Trophoblast cell (in vitro differentiated cells and primary cell): ENCODE results near the gene CHURC1.

ENCODE experiments used
- DNase-seq, 2 donors: peaks; one replicate each; pipeline ENCODE4 v3.0.0-alpha.2; 2016
- H2AFZ ChIP-seq: 2 replicates; pipeline ENCODE4 v1.6.1; 2013; ENCODE audit warnings: low read length, moderate library complexity, mild to moderate bottlenecking; ENCODE audit not compliant: insufficient read depth, poor library complexity
- H2AK5ac ChIP-seq: 2 replicates; pipeline ENCODE4 v1.6.1; 2013; ENCODE audit warnings: mild to moderate bottlenecking, low read length
- H2BK120ac ChIP-seq: 2 replicates; pipeline ENCODE4 v1.6.1; 2013; ENCODE audit warnings: low read length, mild to moderate bottlenecking, moderate library complexity; ENCODE audit not compliant: insufficient read depth, poor library complexity
- H2BK12ac ChIP-seq: 2 replicates; pipeline ENCODE4 v1.6.1; 2013; ENCODE audit warnings: mild to moderate bottlenecking, low read length, moderate library complexity
- H2BK5ac ChIP-seq: 2 replicates; pipeline ENCODE4 v1.6.1; 2013; ENCODE audit warnings: low read length, low read depth, moderate library complexity, mild to moderate bottlenecking; ENCODE audit not compliant: poor library complexity
- H3K14ac ChIP-seq: 2 replicates; pipeline ENCODE4 v1.6.1; 2013; ENCODE audit warnings: mild to moderate bottlenecking, low read length
- H3K18ac ChIP-seq: 2 replicates; pipeline ENCODE4 v1.6.1; 2013; ENCODE audit warnings: mild to moderate bottlenecking, low read length
- H3K23ac ChIP-seq: 2 replicates; pipeline ENCODE4 v1.6.1; 2013; ENCODE audit warnings: low read length
- H3K27ac ChIP-seq: 2 replicates; pipeline ENCODE4 v1.5.1; 2013; ENCODE audit warnings: low read depth, mild to moderate bottlenecking, inconsistent platforms, low read length, moderate library complexity
- H3K27me3 ChIP-seq: 2 replicates; pipeline ENCODE4 v1.6.1; 2013; ENCODE audit warnings: inconsistent platforms, mild to moderate bottlenecking, low read length, moderate library complexity; ENCODE audit not compliant: insufficient read depth
- H3K36me3 ChIP-seq, 2 experiments: 1 replicate in 1 of 2; 2 replicates in 1 of 2; pipeline ENCODE4 v1.6.1; 2013; ENCODE audit warnings: low read length in 2 of 2, mild to moderate bottlenecking in 2 of 2, moderate library complexity in 1 of 2; ENCODE audit not compliant: insufficient read depth in 2 of 2, control insufficient read depth in 1 of 2
- H3K4ac ChIP-seq: 2 replicates; pipeline ENCODE4 v1.6.1; 2013; ENCODE audit warnings: low read depth, mild to moderate bottlenecking, low read length, moderate library complexity
- H3K4me1 ChIP-seq, 2 experiments: 1 replicate in 1 of 2; 2 replicates in 1 of 2; pipeline ENCODE4 v1.6.1; 2013; ENCODE audit warnings: low read length in 2 of 2, mild to moderate bottlenecking in 2 of 2, moderate library complexity in 1 of 2; ENCODE audit not compliant: insufficient read depth in 2 of 2, control insufficient read depth in 1 of 2
- H3K4me2 ChIP-seq: 2 replicates; pipeline ENCODE4 v1.6.1; 2013; ENCODE audit warnings: inconsistent platforms, mild to moderate bottlenecking, low read length, moderate library complexity
- H3K4me3 ChIP-seq: 2 replicates; pipeline ENCODE4 v1.5.1; 2013; ENCODE audit warnings: mild to moderate bottlenecking, low read depth, low read length, inconsistent platforms
- H3K79me1 ChIP-seq: one replicate; pipeline ENCODE4 v1.6.1; 2013; ENCODE audit warnings: low read length
- H3K79me2 ChIP-seq: 2 replicates; pipeline ENCODE4 v1.6.1; 2013; ENCODE audit warnings: low read length, mild to moderate bottlenecking; ENCODE audit not compliant: control insufficient read depth, insufficient read depth, poor library complexity
- H3K9ac ChIP-seq: 2 replicates; pipeline ENCODE4 v1.6.1; 2013; ENCODE audit warnings: mild to moderate bottlenecking, low read length
- H3K9me3 ChIP-seq: 2 replicates; pipeline ENCODE4 v1.6.1; 2013; ENCODE audit warnings: low read depth, mild to moderate bottlenecking, control low read depth, inconsistent platforms, low read length; ENCODE audit not compliant: insufficient read depth
- H4K12ac ChIP-seq: 2 replicates; pipeline ENCODE4 v1.6.1; 2013; ENCODE audit warnings: low read depth, mild to moderate bottlenecking, low read length, moderate library complexity
- H4K8ac ChIP-seq: 2 replicates; pipeline ENCODE4 v1.6.1; 2013; ENCODE audit warnings: low read depth, mild to moderate bottlenecking, low read length, moderate library complexity
- H4K91ac ChIP-seq: one replicate; pipeline ENCODE4 v1.6.1; 2013; ENCODE audit warnings: low read depth, mild to moderate bottlenecking, low read length, moderate library complexity
- WGBS: extraction: QIAGEN DNeasy Blood & Tissue Kit; methylation state at CpG from one replicate; pipeline ENCODE4 v1.1.7; 2013; ENCODE audit warnings: missing lambda C conversion rate; ENCODE audit not compliant: insufficient read length, insufficient coverage; ENCODE audit errors: extremely low coverage; 5-methylcytosine and 5-hydroxymethylcytosine counted together

The CHURC1 gene

DNA sequence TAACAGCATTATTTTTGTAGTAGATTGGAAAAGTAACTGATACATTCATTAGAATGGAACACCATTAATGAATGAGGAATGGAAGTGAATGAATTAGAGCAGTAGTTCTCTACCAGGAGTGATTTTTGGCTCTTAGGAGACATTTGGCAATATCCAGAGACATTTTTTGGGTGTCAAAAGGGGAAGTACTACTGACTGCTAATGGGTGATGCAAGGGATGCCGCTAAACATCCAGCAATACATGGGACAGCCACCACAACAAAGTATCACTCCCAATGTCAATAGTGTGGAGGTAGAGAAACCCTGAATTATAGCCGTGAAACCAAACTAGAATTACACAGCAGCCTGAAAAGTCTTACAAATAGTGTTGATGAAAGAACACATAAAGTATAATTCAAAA, 1.5 kb downstream of the CHURC1 start:
- Histone ChIP-seq H3K23ac (no peak overlapping the region), H3K14ac (no peak overlapping the region), H4K12ac (no peak overlapping the region), H3K9me3 (no peaks in the 10 kb centered on the region), H2BK5ac (no peak overlapping the region), H3K27me3 (no peaks in the 10 kb centered on the region), H2AFZ (no peak overlapping the region), H2BK12ac (no peak overlapping the region), H2BK120ac (no peak overlapping the region), H3K36me3 (no peaks in the 10 kb centered on the region), H3K79me1 (peaks cover 4% of the 10 kb centered on the region), H3K79me2 (peaks cover 6% of the 10 kb centered on the region), H3K27ac (no peak overlapping the region), H4K91ac (no peak overlapping the region), H4K8ac (no peak overlapping the region), H3K18ac (no peak overlapping the region), H3K4me2 (no peak overlapping the region), H3K9ac (no peak overlapping the region), H3K4me3 (no peak overlapping the region), H3K4me1 (peaks cover 2 to 8% of the 10 kb centered on the region in 2 experiments), H2AK5ac (no peak overlapping the region), H3K4ac (peak overlapping the region; percentile 75)
- no peak for DNase-seq
- no CpG with 5 or more reads among the region's 2 CpGs for WGBS

DNA sequence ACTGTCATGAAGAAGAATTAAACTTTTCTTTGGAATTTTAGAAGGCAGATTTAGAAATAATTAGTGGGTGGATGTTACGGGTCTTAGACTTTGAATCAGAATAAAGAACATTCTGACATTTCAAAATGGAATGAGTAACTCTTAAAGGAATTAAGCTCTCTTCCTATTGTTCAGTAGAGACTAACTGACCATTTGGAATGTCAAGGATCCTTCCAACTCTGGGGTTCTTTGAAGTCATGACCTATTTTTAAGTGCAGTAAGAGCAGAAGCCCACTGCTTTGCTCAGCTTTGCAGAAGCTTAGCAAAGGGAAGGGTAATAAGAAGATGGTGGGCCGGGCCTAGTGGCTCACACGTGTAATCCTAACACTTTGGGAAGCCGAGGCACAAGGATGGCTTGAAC, 4.0 kb downstream of the CHURC1 start:
- H3K36me3 ChIP-seq = no peaks in the 10 kb centered on the region
- H2AK5ac ChIP-seq = no peak overlapping the region
- no peak overlapping the region for H2BK5ac ChIP-seq
- no peak overlapping the region for H3K4me2 ChIP-seq
- H2BK120ac ChIP-seq = no peak overlapping the region
- no peak overlapping the region for H3K4ac ChIP-seq
- H4K91ac ChIP-seq = no peak overlapping the region
- no peak overlapping the region for H3K9ac ChIP-seq
- no peak overlapping the region for H2BK12ac ChIP-seq
- DNase-seq = no peak
- no peak overlapping the region for H3K27ac ChIP-seq
- peaks cover 4% of the 10 kb centered on the region for H3K79me1 ChIP-seq
- H3K23ac ChIP-seq = no peak overlapping the region
- H3K79me2 ChIP-seq = peaks cover 6% of the 10 kb centered on the region
- H3K14ac ChIP-seq = no peak overlapping the region
- H4K12ac ChIP-seq = no peak overlapping the region
- no peak overlapping the region for H2AFZ ChIP-seq
- peaks cover 2 to 8% of the 10 kb centered on the region in 2 experiments for H3K4me1 ChIP-seq
- H4K8ac ChIP-seq = no peak overlapping the region
- H3K18ac ChIP-seq = peak overlapping the region; percentile 37
- WGBS = 100% methylated on average over 1 of the region's 4 CpGs
- H3K27me3 ChIP-seq = no peaks in the 10 kb centered on the region
- H3K9me3 ChIP-seq = no peaks in the 10 kb centered on the region
- no peak overlapping the region for H3K4me3 ChIP-seq

DNA sequence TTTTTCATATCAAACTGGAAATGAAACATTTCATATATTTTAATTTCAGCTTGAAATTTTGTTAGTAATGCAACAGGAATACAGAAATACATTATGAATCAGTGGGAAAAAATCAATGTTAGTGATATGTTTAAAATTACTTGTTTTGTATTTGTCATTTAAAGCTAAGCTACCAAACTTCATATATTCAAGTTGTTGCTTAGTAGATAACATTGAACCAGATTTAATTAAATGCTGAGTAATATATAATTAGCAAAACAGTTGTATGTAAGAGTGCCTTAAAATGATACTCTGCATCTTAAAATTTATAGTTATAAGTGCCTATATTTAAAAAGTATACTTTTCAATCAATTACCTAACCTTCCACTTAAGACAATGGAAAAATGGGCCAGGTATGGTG, 5.0 kb downstream of the CHURC1 start:
- Histone ChIP-seq H2BK120ac (no peak overlapping the region), H3K36me3 (no peaks in the 10 kb centered on the region), H3K14ac (no peak overlapping the region), H2BK12ac (no peak overlapping the region), H2AFZ (no peak overlapping the region), H2BK5ac (no peak overlapping the region), H3K9ac (no peak overlapping the region), H3K4me2 (no peak overlapping the region), H3K4me3 (no peak overlapping the region), H3K79me1 (peaks cover 4% of the 10 kb centered on the region), H3K4ac (no peak overlapping the region), H3K23ac (no peak overlapping the region), H4K8ac (no peak overlapping the region), H3K9me3 (no peaks in the 10 kb centered on the region), H2AK5ac (no peak overlapping the region), H3K27ac (no peak overlapping the region), H4K12ac (no peak overlapping the region), H3K79me2 (peaks cover 6% of the 10 kb centered on the region), H3K18ac (no peak overlapping the region), H3K4me1 (peaks cover 2 to 8% of the 10 kb centered on the region in 2 experiments), H4K91ac (no peak overlapping the region), H3K27me3 (no peaks in the 10 kb centered on the region)
- DNase-seq = no peak

DNA sequence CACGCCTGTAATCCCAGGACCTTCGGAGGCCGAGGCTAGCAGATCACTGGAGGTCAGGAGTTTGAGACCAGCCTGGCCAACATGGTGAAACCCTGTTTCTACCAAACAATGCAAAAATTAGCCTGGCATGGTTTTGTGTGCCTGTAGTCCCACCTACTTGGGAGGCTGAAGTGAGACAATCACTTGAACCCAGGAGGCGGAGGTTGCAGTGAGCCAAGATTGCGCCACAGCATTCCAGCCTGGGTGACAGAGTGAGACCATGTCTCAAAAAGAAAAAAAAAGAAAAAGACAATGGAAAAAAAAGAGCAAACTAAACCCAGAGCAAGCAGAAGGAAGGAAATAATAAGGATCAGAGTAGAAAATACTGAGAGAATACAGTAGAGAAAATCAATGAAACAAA, 5.4 kb downstream of the CHURC1 start:
- Histone ChIP-seq H3K79me1 (peaks cover under 1% of the 10 kb centered on the region), H3K4me2 (no peak overlapping the region), H4K8ac (no peak overlapping the region), H3K9ac (no peak overlapping the region), H3K9me3 (no peaks in the 10 kb centered on the region), H2BK120ac (no peak overlapping the region), H3K36me3 (no peaks in the 10 kb centered on the region), H2BK5ac (no peak overlapping the region), H2AFZ (no peak overlapping the region), H3K27ac (no peak overlapping the region), H2AK5ac (no peak overlapping the region), H3K14ac (no peak overlapping the region), H3K4me3 (no peak overlapping the region), H3K27me3 (no peaks in the 10 kb centered on the region), H4K12ac (no peak overlapping the region), H4K91ac (no peak overlapping the region), H2BK12ac (no peak overlapping the region), H3K79me2 (peaks cover 2% of the 10 kb centered on the region), H3K4ac (no peak overlapping the region), H3K18ac (no peak overlapping the region), H3K4me1 (peaks cover 2 to 8% of the 10 kb centered on the region in 2 experiments), H3K23ac (no peak overlapping the region)
- no peak for DNase-seq
- WGBS = no CpG with 5 or more reads among the region's 5 CpGs
